Stimulated activated CD4-positive, alpha-beta T cell treated with anti-CD3 and anti-CD28 coated beads, Interleukin-4, amount 100 ng/mL, for 48 hours (primary cell): Measurements from ENCODE around the gene CLSTN2.

Experiments used
- DNase-seq, 2 donors: peaks; one replicate each; pipeline ENCODE4 v3.0.0-alpha.2; 2020; ENCODE audit warnings: low read depth in 2 of 2

CLSTN2 gene

GRCh38 chr3:140453750-140454149 lies 518.8 kb downstream of the CLSTN2 start:
- no peak for DNase-seq

GRCh38 chr3:140455521-140456214 lies 520.7 kb downstream of the CLSTN2 start:
- no peak for DNase-seq

GRCh38 chr3:140456974-140457373 lies 522.0 kb downstream of the CLSTN2 start:
- no peak for DNase-seq

DNA sequence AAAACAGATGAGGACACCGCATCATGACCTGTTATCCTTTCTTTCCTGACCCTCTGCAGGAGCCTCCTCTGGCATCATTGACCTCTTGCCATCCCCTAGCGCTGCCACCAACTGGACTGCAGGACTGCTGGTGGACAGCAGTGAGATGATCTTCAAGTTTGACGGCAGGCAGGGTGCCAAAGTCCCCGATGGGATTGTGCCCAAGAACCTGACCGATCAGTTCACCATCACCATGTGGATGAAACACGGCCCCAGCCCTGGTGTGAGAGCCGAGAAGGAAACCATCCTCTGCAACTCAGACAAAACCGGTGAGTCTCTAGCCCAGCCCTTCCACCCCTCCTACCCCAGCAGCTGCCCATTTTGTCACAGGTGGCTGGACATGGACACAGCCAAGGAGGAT lies 524.5 kb downstream of the CLSTN2 start:
- DNase-seq = no peak

GRCh38 chr3:140461250-140461649 lies 526.3 kb downstream of the CLSTN2 start:
- no peak for DNase-seq

DNA sequence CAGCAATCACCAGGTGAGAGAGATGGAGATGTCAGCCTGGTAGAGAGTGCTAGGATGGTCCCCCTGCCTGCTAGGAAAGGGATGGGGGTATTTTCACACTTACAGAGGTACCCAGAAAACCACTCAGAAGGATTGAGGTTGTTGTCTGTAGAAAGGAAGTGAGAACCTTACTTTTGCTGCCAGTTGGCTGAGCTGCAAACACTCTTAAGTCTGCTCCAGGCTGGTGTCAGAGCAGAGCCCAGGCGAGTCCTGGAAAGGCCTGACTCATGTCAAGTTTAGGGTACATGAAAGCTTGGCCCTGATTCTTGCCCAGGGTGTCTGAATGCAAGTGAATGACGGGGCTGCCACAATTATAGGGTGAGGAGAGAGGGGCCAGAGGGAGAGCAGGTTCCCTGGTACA lies 528.4 kb downstream of the CLSTN2 start:
- DNase-seq = no peak

DNA sequence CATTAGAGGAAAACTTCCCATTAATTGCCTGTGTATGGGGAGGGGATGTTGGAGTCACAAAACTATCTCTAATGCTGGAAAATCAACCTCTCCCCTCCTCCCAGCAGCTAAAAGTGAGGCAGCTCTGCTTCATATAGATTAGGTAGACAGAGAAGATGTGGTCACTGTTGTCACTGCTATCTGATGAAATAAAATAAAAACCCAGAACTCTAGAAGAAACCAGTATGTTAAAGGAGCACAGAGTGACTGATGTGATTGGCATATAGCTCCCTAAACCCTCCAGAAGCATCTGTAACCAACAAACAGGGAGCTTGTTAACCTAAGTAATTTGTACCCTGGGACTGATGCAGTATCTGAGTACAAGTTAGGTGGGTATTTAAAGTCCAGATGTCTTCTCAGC lies 531.0 kb downstream of the CLSTN2 start:
- DNase-seq = no peak

DNA sequence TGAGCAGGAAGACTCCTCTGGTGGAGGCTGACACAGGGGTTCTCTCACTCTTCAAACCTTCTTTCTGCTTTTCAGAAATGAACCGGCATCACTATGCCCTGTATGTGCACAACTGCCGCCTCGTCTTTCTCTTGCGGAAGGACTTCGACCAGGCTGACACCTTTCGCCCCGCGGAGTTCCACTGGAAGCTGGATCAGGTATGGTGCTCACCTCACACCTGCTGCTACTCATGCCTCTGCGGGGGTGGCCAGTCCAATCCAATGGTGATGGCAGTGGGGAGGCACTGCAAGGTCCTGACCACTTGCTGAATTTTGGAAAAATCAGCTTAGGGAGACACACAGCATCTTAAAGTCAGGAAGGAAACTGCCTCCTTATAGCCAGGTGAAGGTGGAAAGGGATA lies 531.5 kb downstream of the CLSTN2 start:
- DNase-seq = no peak

DNA sequence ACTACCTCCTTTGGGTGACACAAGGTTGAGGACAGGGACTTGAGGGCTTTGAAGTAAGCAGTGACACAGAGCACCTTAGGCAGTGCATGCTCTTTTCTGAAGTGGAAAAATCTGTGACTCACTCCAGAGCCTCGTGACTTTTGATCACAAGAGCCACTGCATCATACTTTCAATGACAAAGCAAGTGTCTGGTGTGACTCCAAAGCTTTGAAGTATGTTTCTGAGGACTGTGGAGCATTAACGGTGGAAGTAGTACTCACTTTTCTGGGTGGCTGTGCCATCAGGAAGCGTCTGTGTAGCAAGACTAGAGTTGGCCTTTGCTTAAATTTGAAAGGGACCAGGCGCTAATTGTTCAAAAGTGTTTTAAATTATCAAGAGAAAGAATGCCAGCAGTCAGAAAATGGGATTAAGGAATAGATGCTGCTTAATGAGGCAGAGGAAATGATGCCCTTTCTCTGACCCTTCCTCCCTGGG lies 532.2 kb downstream of the CLSTN2 start:
- no peak for DNase-seq

- no peak for DNase-seq
These were observed 532.9 kb downstream of the CLSTN2 start for GRCh38 chr3:140467796-140468315.

GRCh38 chr3:140468407-140468806 lies 533.4 kb downstream of the CLSTN2 start:
- no peak for DNase-seq

DNA sequence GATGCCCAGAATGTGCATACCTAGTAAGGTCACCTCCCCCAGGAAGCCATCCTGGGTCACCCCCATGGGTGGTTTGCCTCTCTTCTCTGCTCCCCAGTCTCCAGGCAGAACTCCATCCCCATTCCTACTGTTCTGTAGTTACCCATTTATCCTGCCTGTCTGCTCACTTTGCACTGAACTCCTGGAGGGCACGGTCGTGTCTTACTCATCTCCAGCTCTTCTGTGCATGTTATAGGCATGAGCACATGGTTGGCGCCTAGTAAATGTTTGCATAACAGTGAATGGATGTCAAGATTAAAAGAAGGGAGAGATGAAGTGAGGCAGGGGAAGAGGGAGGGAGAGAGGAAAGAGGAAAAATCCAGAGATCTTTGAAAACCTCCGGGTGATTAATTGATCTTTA lies 534.5 kb downstream of the CLSTN2 start:
- DNase-seq = no peak

- DNase-seq = no peak
These were observed 535.2 kb downstream of the CLSTN2 start for GRCh38 chr3:140470211-140470610.

GRCh38 chr3:140470962-140471361 lies 536.0 kb downstream of the CLSTN2 start:
- no peak for DNase-seq

DNA sequence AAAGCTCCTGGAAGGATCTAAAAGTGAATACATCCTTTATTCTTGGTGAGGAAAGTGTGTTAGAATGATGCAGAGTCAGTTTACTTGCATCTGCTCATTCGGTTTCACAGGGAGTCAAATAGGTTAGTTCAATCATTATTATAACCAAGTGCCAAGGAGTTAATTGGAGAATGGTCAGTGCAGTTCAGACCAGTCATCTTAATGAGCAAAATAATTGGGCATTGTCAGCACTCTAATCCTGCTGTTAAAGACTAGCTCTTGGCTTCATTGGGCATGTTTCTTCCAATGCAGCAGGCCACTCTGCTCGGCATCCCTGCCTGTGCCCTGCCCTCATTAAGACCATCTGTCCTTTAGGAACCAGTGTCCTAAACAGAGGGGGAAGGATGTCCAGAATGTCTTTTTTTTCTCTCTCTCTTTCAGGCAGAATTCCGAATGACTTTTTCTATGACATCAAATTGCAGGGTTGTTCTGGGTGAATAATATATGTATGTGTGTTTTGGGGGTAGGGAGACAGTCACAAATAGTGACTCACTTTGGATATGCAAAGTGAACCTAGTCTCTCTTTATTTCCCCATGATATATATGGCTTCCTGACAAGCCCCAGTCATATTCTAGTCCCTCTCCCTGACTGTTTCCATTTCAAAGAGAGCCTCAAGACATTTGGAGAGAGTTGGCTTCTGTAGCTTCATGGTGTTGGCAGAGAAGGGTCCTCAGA lies 537.5 kb downstream of the CLSTN2 start:
- no peak for DNase-seq

DNA sequence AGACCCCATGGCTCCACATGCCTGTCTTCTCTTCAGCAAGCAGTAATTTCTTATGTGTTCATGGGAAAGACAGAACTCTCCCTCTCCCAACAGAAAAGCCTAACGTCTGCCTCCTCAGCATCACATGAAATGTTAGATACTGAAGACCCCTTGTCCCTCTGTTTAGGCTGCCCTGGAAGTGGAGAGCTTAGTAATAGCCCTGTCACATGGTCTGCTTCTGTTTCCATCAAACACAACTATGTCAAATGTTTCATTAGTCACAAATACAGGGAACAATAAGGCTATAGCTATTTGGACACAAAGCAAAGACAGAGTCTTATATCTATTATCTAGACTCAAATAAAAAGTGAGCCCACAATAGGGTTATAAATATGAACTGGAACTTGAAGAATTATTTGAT lies 552.6 kb downstream of the CLSTN2 start:
- DNase-seq = no peak

DNA sequence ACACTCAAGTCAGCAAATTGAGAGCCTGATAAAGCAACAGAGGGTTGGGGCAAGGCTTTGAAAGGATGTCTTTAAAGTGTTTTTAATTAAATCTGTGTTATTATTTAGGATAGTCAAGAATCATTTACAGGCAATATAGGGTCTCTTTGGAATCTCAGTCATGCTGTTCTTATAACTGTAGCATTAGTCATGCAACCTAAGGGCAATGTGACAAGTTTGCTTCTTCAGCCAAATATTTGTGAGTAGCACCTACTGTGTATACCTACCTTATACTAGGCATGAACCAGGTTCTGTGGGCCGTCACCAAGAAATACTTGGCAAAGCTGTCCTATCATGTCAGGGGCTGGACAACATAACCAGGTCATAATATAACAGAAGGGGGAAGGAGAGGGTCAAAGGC lies 558.3 kb downstream of the CLSTN2 start:
- no peak for DNase-seq

DNA sequence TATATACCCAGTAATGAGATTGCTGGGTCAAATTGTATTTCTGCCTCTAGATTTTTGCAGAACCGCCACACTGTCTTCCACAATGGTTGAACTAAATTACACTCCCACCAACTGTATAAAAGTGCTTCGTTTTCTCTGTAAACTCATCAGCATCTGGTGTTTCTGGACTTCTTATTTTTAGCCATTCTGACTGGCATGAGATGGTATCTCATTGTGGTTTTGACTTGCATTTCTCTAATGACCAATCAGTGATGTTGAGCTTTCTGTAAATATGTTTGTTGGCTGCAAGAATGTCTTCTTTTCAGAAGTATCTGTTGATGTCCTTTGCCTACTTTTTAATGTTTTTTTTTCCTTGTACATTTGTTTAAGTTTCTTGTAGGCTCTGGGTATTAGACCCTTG lies 560.0 kb downstream of the CLSTN2 start:
- no peak for DNase-seq

DNA sequence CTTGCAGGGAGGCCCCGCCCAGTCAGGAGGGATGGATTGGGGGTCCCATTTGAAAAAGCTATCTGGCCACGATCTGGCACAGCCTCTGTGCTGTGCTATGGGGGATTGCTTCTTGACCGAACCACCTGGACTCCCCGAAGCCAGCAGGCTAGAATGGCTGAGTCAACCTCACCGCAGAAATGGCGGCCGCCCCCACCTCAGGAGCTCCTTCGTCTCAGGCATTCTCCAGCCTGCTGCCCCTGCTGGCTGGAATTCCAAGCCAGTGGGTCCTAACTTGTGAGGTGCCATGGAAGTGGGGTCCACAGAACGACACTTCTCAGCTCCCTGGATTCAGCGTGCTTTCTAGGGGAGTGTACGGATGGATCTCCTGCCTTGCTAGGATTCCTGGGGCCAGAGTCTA lies 562.3 kb downstream of the CLSTN2 start:
- DNase-seq = no peak

GRCh38 chr3:140499114-140499757 lies 564.3 kb downstream of the CLSTN2 start:
- DNase-seq = no peak

- no peak for DNase-seq
These were observed 565.5 kb downstream of the CLSTN2 start for GRCh38 chr3:140500473-140500872.

DNA sequence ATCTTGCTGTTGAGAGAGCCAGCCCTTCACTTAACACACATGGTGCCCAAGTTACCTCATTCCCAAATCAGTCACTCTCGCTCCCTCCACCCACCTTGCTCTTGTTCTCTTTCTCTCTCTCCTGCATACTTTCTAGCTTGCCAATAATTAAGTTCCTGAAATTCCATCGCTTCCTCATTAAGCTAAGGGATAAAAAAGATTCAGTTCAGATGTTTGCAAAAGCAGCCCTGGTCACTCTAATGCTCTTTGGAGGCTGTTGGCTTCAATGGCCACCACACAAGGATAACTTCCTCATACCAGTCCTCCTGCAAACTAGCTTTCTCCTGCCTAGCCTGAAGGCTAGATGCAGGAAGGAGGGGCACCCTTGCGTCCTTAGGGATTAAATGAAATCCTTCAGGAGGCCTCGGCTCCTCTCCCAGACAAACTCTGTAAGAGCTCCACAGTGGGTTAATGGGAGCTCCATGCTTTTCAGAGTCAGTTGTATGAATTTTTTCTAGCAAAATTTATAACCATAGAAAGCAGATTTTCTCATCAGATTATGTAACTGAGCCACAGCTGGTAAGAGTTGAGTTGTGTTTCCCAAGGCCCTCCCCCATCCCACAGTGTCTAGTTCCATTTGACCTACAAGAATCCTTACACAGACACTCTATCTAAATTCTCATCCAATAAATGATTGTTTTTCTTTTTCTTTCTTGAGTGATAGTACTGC lies 566.2 kb downstream of the CLSTN2 start:
- DNase-seq = no peak
